Kidney epithelial cell (primary cell): ENCODE measurements around the gene SSBP2. TPM values are rescaled to one million over a fixed set of nuclear protein-coding genes. Genes with fewer than 3 reads are reported as not detected.

Experiments used
- DNase-seq: peaks from one replicate; pipeline ENCODE4 v3.0.0-alpha.2; 2010; ENCODE audit warnings: low read depth
- H3K27me3 ChIP-seq: 2 replicates; pipeline ENCODE4 v1.6.0; 2011; ENCODE audit warnings: low read length; ENCODE audit not compliant: control insufficient read depth, insufficient read depth
- H3K36me3 ChIP-seq: 2 replicates; pipeline ENCODE4 v1.5.1; 2011; ENCODE audit warnings: low read length; ENCODE audit not compliant: control insufficient read depth, insufficient read depth
- H3K4me3 ChIP-seq: 2 replicates; pipeline ENCODE4 v1.5.1; 2011; ENCODE audit warnings: low read depth, mild to moderate bottlenecking, control low read depth, low read length
- CTCF ChIP-seq: IDR thresholded peaks from 2 replicates; pipeline ENCODE4 v1.5.1; 2011; ENCODE audit warnings: mild to moderate bottlenecking, moderate library complexity, low read length, control low read depth, inconsistent platforms; ENCODE audit not compliant: insufficient read depth, poor library complexity, severe bottlenecking
- total RNA-seq: library from RNA; depleted of rRNA; stranded (reverse); fragments of >200 nt; gene quantifications from 2 replicates; pipeline ENCODE4 v1.2.3, GENCODE V29; 2015

Gene SSBP2
- total RNA-seq, 1 donor from 2014 or later: 5.3 TPM

- TF ChIP-seq CTCF: no peak
- Histone ChIP-seq H3K36me3 (no peaks in the 10 kb centered on the region), H3K27me3 (no peaks in the 10 kb centered on the region), H3K4me3 (no peak overlapping the region)
- DNase-seq: peak; percentile 9
Measured at GRCh38 chr5:81787474-81788242, 36.8 kb upstream of the SSBP2 start.

DNA sequence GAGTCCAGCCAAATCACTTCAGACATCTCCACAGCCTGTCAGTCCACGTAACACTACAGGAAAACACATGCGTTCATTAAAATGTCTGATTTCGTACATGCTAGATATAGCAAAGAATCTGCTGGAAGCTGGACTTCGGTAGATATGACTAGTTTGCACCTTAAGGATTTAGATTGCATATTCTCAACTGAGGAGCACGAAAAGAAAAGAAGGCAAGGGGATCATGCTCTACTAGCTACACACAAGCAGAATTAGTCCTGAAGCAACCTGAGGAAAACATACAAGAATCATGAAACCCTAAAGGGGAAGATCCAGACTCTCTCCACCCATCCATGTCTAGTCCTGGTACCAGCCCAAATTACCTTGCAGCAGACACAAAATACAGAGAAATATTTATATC lies 36.1 kb upstream of the SSBP2 start:
- Histone ChIP-seq H3K36me3 (no peaks in the 10 kb centered on the region), H3K27me3 (no peaks in the 10 kb centered on the region), H3K4me3 (no peak overlapping the region)
- no peak for DNase-seq
- TF ChIP-seq CTCF: no peak

DNA sequence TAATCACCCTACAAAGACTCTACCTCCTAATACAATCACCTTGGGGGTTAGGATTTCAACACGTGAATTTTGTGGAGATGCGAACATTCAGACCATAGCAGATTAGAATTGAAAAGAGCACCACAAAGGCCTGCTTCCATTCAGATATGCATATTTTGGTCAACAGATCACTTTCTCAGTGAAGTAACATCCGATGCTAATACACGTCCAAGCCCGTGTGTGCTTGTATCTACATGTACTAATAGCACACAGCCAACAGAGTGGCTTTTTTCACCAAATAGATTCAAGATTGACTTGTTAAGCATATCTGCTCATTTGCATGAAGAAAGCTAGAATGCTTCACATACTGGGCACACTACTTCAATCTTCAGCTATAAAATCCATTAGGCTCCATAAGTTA lies 35.6 kb upstream of the SSBP2 start:
- Histone ChIP-seq H3K4me3 (no peak overlapping the region), H3K27me3 (no peaks in the 10 kb centered on the region), H3K36me3 (no peaks in the 10 kb centered on the region)
- no peak for DNase-seq
- no peak for TF ChIP-seq CTCF

DNA sequence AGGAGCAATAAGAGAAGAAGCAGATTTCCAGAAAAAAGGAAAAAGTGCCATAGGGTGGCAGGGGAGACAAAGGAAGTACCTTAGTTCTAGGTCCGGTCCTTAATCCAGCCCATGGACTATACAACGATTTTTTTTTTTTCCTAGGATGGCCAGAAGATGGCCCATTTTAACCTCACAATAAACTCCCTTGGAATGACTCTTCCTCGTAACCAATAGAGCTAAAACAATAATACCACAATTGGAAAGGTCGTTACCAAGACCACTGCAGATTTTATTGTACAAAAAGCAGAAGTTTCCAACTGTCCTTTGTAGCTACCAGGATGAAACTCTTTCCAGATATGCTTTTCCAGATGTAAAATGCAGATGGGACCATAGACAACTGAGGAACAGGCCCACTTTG lies 34.4 kb upstream of the SSBP2 start:
- no peak for DNase-seq
- TF ChIP-seq CTCF: no peak
- no peaks in the 10 kb centered on the region for H3K36me3 ChIP-seq
- H3K27me3 ChIP-seq: no peaks in the 10 kb centered on the region
- H3K4me3 ChIP-seq: no peak overlapping the region

- no peak overlapping the region for H3K4me3 ChIP-seq
- no peak for DNase-seq
- TF ChIP-seq CTCF: no peak
- H3K36me3 ChIP-seq: no peaks in the 10 kb centered on the region
- no peaks in the 10 kb centered on the region for H3K27me3 ChIP-seq
Measured at GRCh38 chr5:81783401-81783800, 32.5 kb upstream of the SSBP2 start.

DNA sequence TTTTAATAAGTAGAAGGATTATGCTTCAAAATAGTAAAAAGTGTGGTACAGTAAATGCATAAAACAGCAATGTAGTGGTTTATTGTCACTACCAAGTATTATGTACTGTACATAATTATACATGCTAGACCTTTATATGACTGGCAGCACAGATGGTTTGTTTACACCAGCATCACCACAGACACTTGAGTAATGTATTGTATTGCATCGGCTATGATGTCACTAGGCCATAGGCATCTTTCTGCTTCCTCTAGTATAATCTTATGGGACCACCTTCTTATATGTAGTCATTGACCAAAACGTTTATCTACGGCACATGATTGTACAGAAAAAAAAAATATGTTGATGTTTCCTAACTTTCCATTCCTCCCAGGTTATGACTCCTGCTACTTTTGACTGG lies 31.9 kb upstream of the SSBP2 start:
- no peak for TF ChIP-seq CTCF
- Histone ChIP-seq H3K4me3 (no peak overlapping the region), H3K27me3 (no peaks in the 10 kb centered on the region), H3K36me3 (no peaks in the 10 kb centered on the region)
- DNase-seq: no peak
